Thymus (tissue), 11 donors: ENCODE results near the gene NFATC2. TPM values are rescaled to one million over a fixed set of nuclear protein-coding genes. Genes with fewer than 3 reads are reported as not detected.

Source experiments
- DNase-seq, 9 donors: peaks; one replicate each; pipeline ENCODE4 v3.0.0-alpha.2; 2013; ENCODE audit warnings: low spot score in 9 of 9, low read depth in 6 of 9, missing footprints in 1 of 9
- H3K27ac ChIP-seq, 2 donors: one replicate each; pipeline ENCODE4 v1.5.1; 2013; ENCODE audit warnings: control low read depth in 1 of 2, low read depth in 1 of 2, low read length in 1 of 2, mild to moderate bottlenecking in 1 of 2, moderate library complexity in 1 of 2
- H3K27me3 ChIP-seq, 2 donors: one replicate each; pipeline ENCODE4 v1.5.1; 2013; ENCODE audit warnings: low read length in 1 of 2; ENCODE audit not compliant: control insufficient read depth in 2 of 2, insufficient read depth in 1 of 2
- H3K36me3 ChIP-seq, 2 donors: one replicate each; pipeline ENCODE4 v1.5.1; 2013; ENCODE audit warnings: low read length in 1 of 2, mild to moderate bottlenecking in 1 of 2, moderate library complexity in 1 of 2; ENCODE audit not compliant: control insufficient read depth in 2 of 2, insufficient read depth in 2 of 2
- H3K4me1 ChIP-seq, 2 donors: one replicate each; pipeline ENCODE4 v1.5.1; 2013; ENCODE audit warnings: low read length in 2 of 2; ENCODE audit not compliant: control insufficient read depth in 2 of 2, insufficient read depth in 2 of 2
- H3K4me3 ChIP-seq, 2 donors: one replicate each; pipeline ENCODE4 v1.5.1; 2013; ENCODE audit warnings: low read length in 2 of 2, control low read depth in 1 of 2, mild to moderate bottlenecking in 1 of 2
- H3K9me3 ChIP-seq, 2 donors: one replicate each; pipeline ENCODE4 v1.5.1; 2013; ENCODE audit warnings: low read length in 1 of 2, mild to moderate bottlenecking in 1 of 2; ENCODE audit not compliant: control insufficient read depth in 2 of 2, insufficient read depth in 1 of 2
- WGBS: extraction: QIAGEN DNeasy Blood & Tissue Kit; methylation state at CpG from one replicate; pipeline ENCODE4 v1.1.7; 2013; 5-methylcytosine and 5-hydroxymethylcytosine counted together
- polyA plus RNA-seq: library from polyadenylated mRNA; stranded (reverse); fragments of 200-250 nt; gene quantifications from one replicate; pipeline ENCODE4 v1.2.3, GENCODE V29; 2013
- total RNA-seq: library from RNA; stranded (reverse); fragments of 120-200 nt; gene quantifications from one replicate; pipeline ENCODE4 v1.2.4, GENCODE V29; 2013
- donor health status: healthy.

The NFATC2 gene
- total and polyA plus RNA-seq, 2 donors, result 2.4 to 4.4 TPM

DNA sequence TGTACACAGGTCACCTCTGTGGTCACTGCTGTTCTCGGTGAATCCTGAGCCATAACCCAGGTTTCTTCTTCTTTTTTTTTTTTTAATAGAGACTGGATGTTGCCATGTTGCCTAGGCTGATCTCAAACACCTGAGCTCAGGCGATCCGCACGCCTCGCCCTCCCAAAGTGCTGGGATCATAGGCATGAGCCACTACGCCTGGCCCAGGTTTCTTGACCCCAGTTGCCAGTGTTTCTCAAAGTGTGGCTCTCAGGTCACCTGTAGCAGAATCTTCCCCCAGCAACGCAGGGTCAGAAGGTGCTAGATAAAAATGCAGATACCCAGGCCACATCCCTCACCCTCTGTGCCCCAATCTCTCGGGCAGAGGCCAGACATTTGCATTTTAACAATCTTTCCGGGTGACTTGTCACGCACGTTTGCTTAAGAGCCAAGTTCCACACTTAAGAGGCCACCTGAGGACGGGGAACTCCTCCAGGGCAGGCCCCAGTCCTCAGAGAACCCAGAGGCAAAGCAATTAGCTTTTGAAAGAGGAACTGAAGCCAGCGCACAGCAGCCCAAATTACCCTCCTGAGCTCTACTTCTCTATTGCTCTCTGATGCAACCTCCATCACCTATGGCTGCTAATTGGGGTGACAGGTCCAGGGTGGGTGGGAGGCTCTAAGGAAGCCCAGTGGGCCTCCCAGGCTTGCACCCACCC is 81.8 kb downstream of the NFATC2 start:
- H3K27me3 ChIP-seq, result no peaks in the 10 kb centered on the region
- peak in 1 of 9 donors; percentile 14 for DNase-seq
- peaks cover 0 to 15% of the 10 kb centered on the region in 2 donors for H3K4me1 ChIP-seq
- no peak overlapping the region for H3K27ac ChIP-seq
- WGBS, result 97% methylated on average over 13 of the region's 13 CpGs
- H3K9me3 ChIP-seq, result no peaks in the 10 kb centered on the region
- H3K36me3 ChIP-seq, result no peaks in the 10 kb centered on the region
- no peak overlapping the region for H3K4me3 ChIP-seq

DNA sequence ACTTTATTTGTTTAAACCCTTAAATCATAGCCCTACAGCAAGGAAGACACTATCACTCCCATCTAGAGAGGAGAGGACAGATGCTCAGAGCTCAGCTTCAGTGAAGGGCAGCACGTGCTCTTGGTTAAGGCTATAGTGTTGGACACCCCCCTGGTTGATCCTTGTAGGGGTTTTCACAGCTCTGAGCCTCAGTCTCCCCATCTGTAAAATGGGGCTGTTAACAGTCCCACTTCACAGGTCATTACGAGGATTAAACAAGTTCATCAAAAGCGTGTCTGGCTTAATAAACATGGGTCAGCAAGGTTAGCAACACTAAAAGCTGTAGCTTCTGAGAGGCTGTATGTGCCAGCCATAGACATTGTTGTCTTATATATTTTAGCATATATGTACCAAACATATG is 82.4 kb downstream of the NFATC2 start:
- H3K4me3 ChIP-seq, result no peak overlapping the region
- peaks cover 0 to 15% of the 10 kb centered on the region in 2 donors for H3K4me1 ChIP-seq
- H3K27me3 ChIP-seq, result no peaks in the 10 kb centered on the region
- no peak overlapping the region for H3K27ac ChIP-seq
- no peaks in the 10 kb centered on the region for H3K36me3 ChIP-seq
- no peak for DNase-seq
- WGBS, result 97% methylated on average over 3 of the region's 3 CpGs
- no peaks in the 10 kb centered on the region for H3K9me3 ChIP-seq

DNA sequence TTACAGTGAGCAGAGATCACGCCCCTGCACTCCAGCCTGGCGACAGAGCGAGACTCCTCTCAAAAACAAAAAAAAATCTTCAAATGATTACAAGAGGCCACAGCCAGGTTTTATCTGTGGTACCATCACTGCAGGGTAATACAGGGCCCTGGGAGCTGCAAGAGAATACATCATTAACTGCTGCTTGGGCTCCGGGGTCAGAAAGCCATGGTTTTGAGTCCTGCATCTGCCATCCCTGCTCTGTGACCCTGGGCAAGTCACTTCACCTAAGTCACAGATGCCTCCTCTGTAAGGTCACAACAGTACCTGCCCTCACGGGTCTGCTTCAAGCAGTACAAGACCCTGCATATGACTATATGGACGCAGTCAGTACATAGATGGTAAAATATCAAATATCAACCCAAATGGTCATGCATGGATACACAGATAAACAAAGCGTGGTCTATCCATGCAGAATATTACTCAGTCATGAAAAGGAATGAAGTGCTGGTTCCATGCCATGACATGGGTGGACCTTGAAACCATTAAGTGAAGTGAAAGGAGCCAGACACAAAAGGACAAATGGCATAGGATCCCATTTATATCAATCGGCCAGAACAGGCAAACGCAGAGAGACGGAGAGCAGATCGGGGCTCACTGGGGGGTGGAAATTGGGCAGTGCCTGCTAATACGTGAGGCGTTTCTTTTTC is 83.6 kb downstream of the NFATC2 start:
- Histone ChIP-seq H3K36me3 (peaks cover 0 to 5% of the 10 kb centered on the region in 2 donors), H3K27ac (no peak overlapping the region), H3K27me3 (no peaks in the 10 kb centered on the region), H3K9me3 (peaks cover 4% of the 10 kb centered on the region in 2 donors), H3K4me1 (peaks cover 0 to 15% of the 10 kb centered on the region in 2 donors), H3K4me3 (no peak overlapping the region)
- WGBS, result 98% methylated on average over 13 of the region's 13 CpGs
- no peak for DNase-seq

DNA sequence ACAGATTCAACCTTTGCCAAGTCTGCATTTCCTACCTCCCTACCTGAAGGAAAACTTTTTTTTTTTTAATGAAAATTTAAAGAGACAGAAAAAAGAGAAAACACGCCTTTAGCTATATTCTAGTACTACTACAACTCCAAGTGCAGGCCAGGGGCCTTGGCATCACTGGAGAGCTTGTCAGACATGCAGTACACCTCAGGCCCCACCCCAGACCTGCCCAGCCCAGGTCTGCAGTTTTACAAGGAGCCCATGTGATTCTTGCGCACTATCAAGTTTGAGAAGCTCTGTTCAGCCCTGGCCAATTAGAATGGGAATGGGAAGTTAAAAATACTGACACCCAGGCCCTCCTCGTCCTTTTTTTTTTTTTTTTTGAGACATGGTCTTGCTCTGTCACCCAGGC is 85.0 kb downstream of the NFATC2 start:
- H3K4me3 ChIP-seq, result no peak overlapping the region
- H3K4me1 ChIP-seq, result peaks cover 0 to 10% of the 10 kb centered on the region in 2 donors
- peaks cover 4% of the 10 kb centered on the region in 2 donors for H3K9me3 ChIP-seq
- no peak for DNase-seq
- 84% methylated on average over 3 of the region's 3 CpGs for WGBS
- H3K27me3 ChIP-seq, result no peaks in the 10 kb centered on the region
- H3K36me3 ChIP-seq, result peaks cover 3 to 11% of the 10 kb centered on the region in 2 donors
- H3K27ac ChIP-seq, result no peak overlapping the region

DNA sequence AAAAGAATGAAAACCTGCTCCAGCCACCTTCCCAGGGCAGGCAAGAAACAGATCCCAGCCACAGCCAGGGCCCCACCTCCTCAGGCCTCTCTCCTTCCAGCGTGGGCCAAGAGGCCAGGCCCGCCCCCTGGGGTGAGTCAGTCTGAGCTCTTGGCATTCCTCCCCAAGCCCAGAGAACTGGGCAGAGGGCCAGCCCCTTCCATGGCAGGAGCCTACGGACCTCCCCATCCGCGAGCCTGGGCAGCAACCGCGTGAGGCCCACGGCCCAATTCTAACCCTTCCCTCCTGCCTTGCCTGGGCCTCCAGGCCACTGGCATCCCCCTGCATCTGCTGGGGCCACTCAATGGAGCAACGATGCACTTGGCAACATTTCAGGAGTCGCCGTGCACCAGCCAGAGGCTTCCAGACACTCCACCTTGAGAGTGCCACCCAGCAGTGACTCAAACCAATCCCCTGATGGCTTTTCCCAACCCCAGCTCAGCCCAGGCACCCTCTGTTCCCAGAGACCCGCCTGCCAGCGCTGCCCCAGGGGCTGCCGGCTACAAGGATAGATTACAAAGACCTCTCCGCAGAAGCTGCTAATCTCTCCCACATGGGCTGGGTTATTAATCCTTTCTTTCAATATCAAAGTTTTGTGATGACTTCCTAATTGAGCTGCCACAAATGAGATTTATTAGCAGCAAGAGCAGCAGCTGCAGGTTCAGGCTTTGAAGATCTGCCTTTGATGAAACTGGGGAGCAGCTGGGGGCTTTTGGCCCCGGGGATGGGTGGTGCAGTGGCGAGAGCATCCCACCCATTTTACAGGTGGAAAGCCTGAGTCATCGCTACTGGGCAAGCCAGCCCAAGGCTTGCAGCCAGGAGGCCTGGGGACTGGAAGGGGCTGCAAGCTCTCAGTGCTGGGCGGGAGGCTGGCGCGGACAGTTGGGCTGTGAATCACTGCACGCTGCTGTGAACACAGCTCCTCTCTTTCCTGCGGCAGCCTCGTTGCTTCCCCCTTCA is 85.7 kb downstream of the NFATC2 start:
- H3K27me3 ChIP-seq, result no peaks in the 10 kb centered on the region
- WGBS, result 86% methylated on average over 24 of the region's 24 CpGs
- DNase-seq, result peak in 1 of 9 donors; percentile 34
- H3K4me1 ChIP-seq, result peaks cover 0 to 10% of the 10 kb centered on the region in 2 donors
- no peak overlapping the region for H3K4me3 ChIP-seq
- peaks cover 3 to 12% of the 10 kb centered on the region in 2 donors for H3K36me3 ChIP-seq
- H3K27ac ChIP-seq, result peak overlapping the region in 1 of 2 donors; percentile 36
- H3K9me3 ChIP-seq, result peaks cover 4% of the 10 kb centered on the region in 2 donors

DNA sequence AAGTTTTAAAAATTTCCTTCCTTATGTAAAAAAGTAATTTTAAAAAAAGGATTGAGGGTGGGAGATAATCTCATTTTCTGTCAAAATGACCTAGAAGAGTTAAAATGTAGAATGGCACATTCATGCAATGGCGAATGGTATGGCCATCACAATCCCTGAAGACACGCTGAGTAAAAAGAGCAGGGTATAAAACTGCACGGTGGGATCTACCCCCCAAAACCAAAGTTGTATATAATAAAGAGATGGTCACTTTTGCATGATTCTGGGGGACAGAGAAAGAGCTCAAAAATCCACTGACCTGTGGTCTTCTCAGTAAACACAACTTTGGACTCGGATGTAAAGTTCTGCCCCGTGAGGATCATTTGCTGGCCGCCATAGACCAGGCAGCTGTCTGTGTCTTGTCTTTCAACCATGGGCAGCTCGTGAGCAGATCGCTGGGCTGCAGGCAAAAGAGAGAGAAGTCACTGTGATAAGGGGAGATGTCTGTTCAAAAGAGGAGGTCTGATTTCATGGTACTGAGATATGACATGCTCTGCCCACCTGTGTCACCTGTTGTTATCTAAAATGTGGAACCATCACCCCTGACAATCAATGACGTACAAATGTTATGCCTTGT is 88.2 kb downstream of the NFATC2 start:
- H3K27me3 ChIP-seq, result no peaks in the 10 kb centered on the region
- H3K4me3 ChIP-seq, result no peak overlapping the region
- DNase-seq, result no peak
- H3K9me3 ChIP-seq, result peaks cover 4% of the 10 kb centered on the region in 2 donors
- 98% methylated on average over 9 of the region's 9 CpGs for WGBS
- peaks cover 3 to 12% of the 10 kb centered on the region in 2 donors for H3K36me3 ChIP-seq
- peaks cover 0 to 10% of the 10 kb centered on the region in 2 donors for H3K4me1 ChIP-seq
- no peak overlapping the region for H3K27ac ChIP-seq

DNA sequence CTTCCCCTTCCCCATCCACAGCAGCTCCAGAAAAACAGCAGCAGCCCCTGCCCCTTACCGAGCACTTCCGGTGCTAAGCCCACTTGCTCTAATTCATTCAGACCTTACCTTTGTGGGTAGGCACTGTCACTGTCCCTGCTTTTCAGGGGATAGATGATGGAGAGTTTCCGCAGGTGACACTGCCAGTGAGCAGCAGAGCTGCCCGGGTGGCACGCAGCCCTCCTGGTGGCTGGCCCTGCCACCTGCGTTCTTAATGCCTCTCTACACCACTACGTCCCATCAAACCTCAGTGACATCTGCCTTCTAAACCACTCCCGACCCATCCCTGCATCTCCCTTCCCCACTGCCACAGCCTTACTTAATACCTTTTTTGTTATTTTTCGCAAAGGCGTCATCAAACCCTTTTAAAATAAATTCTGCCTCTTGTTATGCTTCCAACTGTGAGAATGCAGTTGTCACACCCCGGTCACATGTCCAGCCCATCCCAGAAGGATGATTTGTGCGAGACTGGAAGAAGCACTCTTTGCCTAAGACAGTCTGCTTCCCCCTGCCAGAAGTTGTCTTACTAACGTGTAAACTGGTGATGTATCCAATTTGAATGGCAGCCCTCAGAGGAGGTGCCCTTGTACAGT is 89.7 kb downstream of the NFATC2 start:
- peaks cover 0 to 16% of the 10 kb centered on the region in 2 donors for H3K4me1 ChIP-seq
- H3K36me3 ChIP-seq, result peaks cover 3 to 12% of the 10 kb centered on the region in 2 donors
- no peak for DNase-seq
- WGBS, result 98% methylated on average over 13 of the region's 13 CpGs
- H3K27ac ChIP-seq, result no peak overlapping the region
- H3K9me3 ChIP-seq, result peaks cover 4% of the 10 kb centered on the region in 2 donors
- no peaks in the 10 kb centered on the region for H3K27me3 ChIP-seq
- H3K4me3 ChIP-seq, result no peak overlapping the region

DNA sequence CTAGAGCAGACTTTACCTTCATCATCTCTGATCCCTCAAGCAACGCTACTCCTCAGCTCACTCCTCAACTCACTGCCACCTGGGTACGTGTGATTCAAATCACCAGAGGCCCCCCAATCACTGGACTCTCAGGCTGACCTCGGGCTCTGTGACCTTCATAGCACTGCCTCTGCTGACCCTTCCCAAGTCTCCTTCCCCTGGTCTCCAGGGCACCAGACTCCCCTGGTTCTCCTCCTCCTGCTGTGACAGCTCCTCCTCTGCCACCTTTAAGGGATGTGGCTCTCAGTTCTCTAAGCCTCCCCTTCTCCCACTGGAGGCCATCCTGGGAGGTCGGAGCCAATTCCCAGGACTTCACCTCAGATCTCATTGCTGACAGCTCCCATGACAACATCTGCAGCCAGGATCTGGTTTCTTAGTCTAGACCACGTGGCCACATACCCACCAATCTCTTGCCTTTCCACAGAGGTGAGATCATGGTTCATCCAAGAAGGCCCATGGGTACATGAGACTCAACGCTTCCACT is 90.4 kb downstream of the NFATC2 start:
- Histone ChIP-seq H3K27me3 (no peaks in the 10 kb centered on the region), H3K27ac (no peak overlapping the region), H3K4me1 (peaks cover 0 to 15% of the 10 kb centered on the region in 2 donors), H3K9me3 (peaks cover 4% of the 10 kb centered on the region in 2 donors), H3K4me3 (no peak overlapping the region), H3K36me3 (peaks cover 3 to 12% of the 10 kb centered on the region in 2 donors)
- no peak for DNase-seq
- WGBS, result 96% methylated on average over 6 of the region's 6 CpGs
